MM.1S (cell line): ENCODE results near the gene VAPA.

Source experiments
- DNase-seq: peaks from one replicate; pipeline ENCODE4 v3.0.0-alpha.2; 2015
- H2AFZ ChIP-seq: fragments of 300-600 bp; sonication (generic); 2 replicates; pipeline ENCODE4 v1.6.0; 2016; ENCODE audit warnings: antibody characterized with exemption, low read length
- H3F3A ChIP-seq: fragments of 300-600 bp; sonication (generic); 2 replicates; pipeline ENCODE4 v1.6.1; 2016; ENCODE audit warnings: mild to moderate bottlenecking, antibody characterized with exemption, low read length, moderate library complexity, mixed read lengths; ENCODE audit not compliant: insufficient read depth
- H3K27ac ChIP-seq: fragments of 300-600 bp; sonication (generic); 2 replicates; pipeline ENCODE4 v1.5.1; 2016; ENCODE audit warnings: mild to moderate bottlenecking, low read length
- H3K27me3 ChIP-seq: fragments of 300-600 bp; sonication (generic); replicated peaks from 2 replicates; pipeline ENCODE4 v1.6.0; 2016; ENCODE audit warnings: low read length; ENCODE audit not compliant: insufficient read depth
- H3K36me3 ChIP-seq: fragments of 300-600 bp; sonication (generic); replicated peaks from 2 replicates; pipeline ENCODE4 v1.6.1; 2016; ENCODE audit warnings: mild to moderate bottlenecking, low read length, mixed read lengths; ENCODE audit not compliant: insufficient read depth
- H3K4me1 ChIP-seq: fragments of 300-600 bp; sonication (generic); 2 replicates; pipeline ENCODE4 v1.6.1; 2016; ENCODE audit warnings: low read length, mixed read lengths
- H3K4me2 ChIP-seq: fragments of 300-600 bp; sonication (generic); 2 replicates; pipeline ENCODE4 v1.6.0; 2016; ENCODE audit warnings: low read depth, low read length
- H3K4me3 ChIP-seq: fragments of 300-600 bp; sonication (generic); 2 replicates; pipeline ENCODE4 v1.5.1; 2016; ENCODE audit warnings: low read length, mixed read lengths
- H3K79me2 ChIP-seq: fragments of 300-600 bp; sonication (generic); 2 replicates; pipeline ENCODE4 v1.6.1; 2016; ENCODE audit warnings: mixed run types, low read length, mixed read lengths
- H3K9ac ChIP-seq: fragments of 300-600 bp; sonication (generic); 2 replicates; pipeline ENCODE4 v1.6.1; 2016; ENCODE audit warnings: low read length, mixed read lengths
- H3K9me2 ChIP-seq: fragments of 300-600 bp; sonication (generic); replicated peaks from 2 replicates; pipeline ENCODE4 v1.6.1; 2016; ENCODE audit warnings: mild to moderate bottlenecking, low read length, mixed read lengths; ENCODE audit not compliant: insufficient read depth
- H3K9me3 ChIP-seq: fragments of 300-600 bp; sonication (generic); replicated peaks from 2 replicates; pipeline ENCODE4 v1.6.1; 2016; ENCODE audit warnings: mild to moderate bottlenecking, low read length, mixed read lengths; ENCODE audit not compliant: insufficient read depth
- H4K20me1 ChIP-seq: fragments of 300-600 bp; sonication (generic); 2 replicates; pipeline ENCODE4 v1.6.1; 2016; ENCODE audit warnings: mild to moderate bottlenecking, low read length, moderate library complexity, mixed read lengths; ENCODE audit not compliant: insufficient read depth
- EZH2 ChIP-seq: fragments of 300-600 bp; sonication (generic); optimal IDR thresholded peaks from 2 replicates; pipeline ENCODE3; 2017; ENCODE audit warnings: low read depth, mild to moderate bottlenecking, antibody characterized with exemption, low read length, mixed read lengths
- EZH2phosphoT487 ChIP-seq: fragments of 300-600 bp; sonication (generic); IDR thresholded peaks from 2 replicates; pipeline ENCODE4 v1.6.1; 2018; ENCODE audit warnings: antibody characterized with exemption, low read length
- TF ChIP-seq, protein P1 (sequence below): fragments of 300-600 bp; sonication (generic); IDR thresholded peaks from 2 replicates; pipeline ENCODE4 v1.5.1; 2016; ENCODE audit warnings: antibody characterized with exemption, low read length, mixed read lengths

The VAPA gene

DNA sequence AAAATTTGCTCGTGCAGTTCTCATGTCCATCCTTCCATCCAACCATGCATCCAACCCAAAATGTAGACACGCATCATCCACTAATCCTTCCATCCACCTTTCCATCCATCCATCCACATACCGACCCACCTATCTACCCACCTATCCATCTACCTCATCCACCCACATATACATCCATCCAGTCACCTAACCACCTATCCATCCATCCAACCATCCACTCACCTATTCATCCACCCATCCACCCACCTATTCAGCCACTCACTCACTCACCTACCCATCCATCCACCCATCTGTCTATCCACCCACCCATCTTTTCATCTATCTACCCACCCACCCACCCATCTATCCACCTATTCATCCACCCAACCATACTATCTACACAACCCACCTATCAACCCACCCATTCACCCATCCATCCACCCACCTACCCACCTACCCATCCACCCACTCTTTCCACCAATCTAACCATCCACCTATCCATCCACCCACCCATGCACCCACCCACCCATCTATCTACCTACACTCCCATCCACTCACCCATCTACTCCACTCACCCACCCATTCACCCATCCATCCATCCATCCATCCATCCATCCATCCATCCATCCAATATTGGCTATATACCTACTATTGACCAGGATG, 94.3 kb downstream of the VAPA start:
- no peak for DNase-seq
- TF ChIP-seq EZH2 (no peak), EZH2phosphoT487 (no peak)
- TF ChIP-seq, protein P1, sequence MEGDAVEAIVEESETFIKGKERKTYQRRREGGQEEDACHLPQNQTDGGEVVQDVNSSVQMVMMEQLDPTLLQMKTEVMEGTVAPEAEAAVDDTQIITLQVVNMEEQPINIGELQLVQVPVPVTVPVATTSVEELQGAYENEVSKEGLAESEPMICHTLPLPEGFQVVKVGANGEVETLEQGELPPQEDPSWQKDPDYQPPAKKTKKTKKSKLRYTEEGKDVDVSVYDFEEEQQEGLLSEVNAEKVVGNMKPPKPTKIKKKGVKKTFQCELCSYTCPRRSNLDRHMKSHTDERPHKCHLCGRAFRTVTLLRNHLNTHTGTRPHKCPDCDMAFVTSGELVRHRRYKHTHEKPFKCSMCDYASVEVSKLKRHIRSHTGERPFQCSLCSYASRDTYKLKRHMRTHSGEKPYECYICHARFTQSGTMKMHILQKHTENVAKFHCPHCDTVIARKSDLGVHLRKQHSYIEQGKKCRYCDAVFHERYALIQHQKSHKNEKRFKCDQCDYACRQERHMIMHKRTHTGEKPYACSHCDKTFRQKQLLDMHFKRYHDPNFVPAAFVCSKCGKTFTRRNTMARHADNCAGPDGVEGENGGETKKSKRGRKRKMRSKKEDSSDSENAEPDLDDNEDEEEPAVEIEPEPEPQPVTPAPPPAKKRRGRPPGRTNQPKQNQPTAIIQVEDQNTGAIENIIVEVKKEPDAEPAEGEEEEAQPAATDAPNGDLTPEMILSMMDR: no peak
- Histone ChIP-seq H3K36me3 (no peaks in the 10 kb centered on the region), H3K9ac (no peak overlapping the region), H3K27ac (no peak overlapping the region), H3K9me2 (no peaks in the 10 kb centered on the region), H3K9me3 (no peaks in the 10 kb centered on the region), H3K4me2 (no peak overlapping the region), H3K27me3 (no peaks in the 10 kb centered on the region), H3K4me1 (no peaks in the 10 kb centered on the region), H3K4me3 (no peak overlapping the region), H2AFZ (no peak overlapping the region), H3F3A (no peaks in the 10 kb centered on the region), H3K79me2 (no peaks in the 10 kb centered on the region), H4K20me1 (no peaks in the 10 kb centered on the region)
